Effector memory CD8-positive, alpha-beta T cell (primary cell): ENCODE data around the gene NFIX.

Experiments
- ATAC-seq: fragments of 150-1000 bp; cut with Tn5 transposase; replicated peaks from 2 replicates; pipeline ENCODE4 v1.10.0; 2021; ENCODE audit warnings: mild to moderate bottlenecking, moderate library complexity
- DNase-seq, 3 experiments: peaks; one replicate each; pipeline ENCODE4 v3.0.0; 2021
- H3K27ac Mint-ChIP-seq, 2 donors: one replicate each; pipeline ENCODE4 v1.8.0; 2022; ENCODE audit warnings: mild to moderate bottlenecking in 2 of 2, mixed read lengths in 2 of 2, moderate library complexity in 2 of 2
- H3K27me3 Mint-ChIP-seq, 2 donors: one replicate each; pipeline ENCODE4 v1.8.0; 2022; ENCODE audit warnings: mixed read lengths in 2 of 2
- H3K36me3 Mint-ChIP-seq: one replicate; pipeline ENCODE4 v1.8.0; 2022; ENCODE audit warnings: mild to moderate bottlenecking, moderate library complexity, mixed read lengths; ENCODE audit not compliant: insufficient read depth
- H3K4me1 Mint-ChIP-seq, 2 donors: one replicate each; pipeline ENCODE4 v1.8.0; 2022; ENCODE audit warnings: low read depth in 2 of 2, mixed read lengths in 2 of 2
- H3K4me3 Mint-ChIP-seq, 2 donors: one replicate each; pipeline ENCODE4 v1.8.0; 2022; ENCODE audit warnings: mild to moderate bottlenecking in 2 of 2, mixed read lengths in 2 of 2, moderate library complexity in 2 of 2
- H3K9me3 Mint-ChIP-seq, 2 donors: one replicate each; pipeline ENCODE4 v1.8.0; 2022; ENCODE audit warnings: mixed read lengths in 2 of 2

Gene NFIX

DNA sequence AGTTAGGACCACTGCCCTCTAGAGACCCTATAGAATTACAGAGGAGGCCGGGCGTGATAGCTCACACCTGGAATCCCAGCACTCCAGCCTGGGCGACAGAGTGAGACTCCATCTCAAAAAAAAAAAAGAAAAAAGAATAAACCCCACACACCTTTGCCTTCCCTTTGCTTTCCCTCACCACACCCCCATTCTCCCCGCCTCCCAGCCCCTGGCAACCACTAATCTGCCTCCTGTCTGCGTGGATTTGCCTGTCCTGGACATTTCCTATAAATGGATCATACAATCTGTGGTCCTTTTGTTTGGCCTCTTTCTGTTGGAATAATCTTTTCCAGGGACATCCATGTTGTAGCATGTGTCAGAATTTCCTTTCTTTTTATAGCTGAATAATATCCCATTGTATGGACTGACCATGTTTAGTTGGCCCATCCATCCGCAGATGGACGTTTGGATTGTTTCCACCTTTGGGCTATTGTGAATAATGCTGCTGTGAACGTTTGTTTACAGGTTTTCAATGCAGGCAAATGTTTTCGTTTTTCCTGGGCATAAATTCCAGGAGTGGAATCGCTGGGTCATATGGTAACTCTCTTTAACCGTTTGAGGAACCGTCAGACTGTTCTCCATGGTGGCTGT, 138.1 kb downstream of the NFIX start:
- no peaks in the 10 kb centered on the region for H3K9me3 Mint-ChIP-seq
- H3K4me1 Mint-ChIP-seq = peaks cover 25 to 35% of the 10 kb centered on the region in 2 donors
- ATAC-seq = no peak
- no peak for DNase-seq
- H3K27ac Mint-ChIP-seq = peak overlapping the region; percentile 77 to 87
- H3K4me3 Mint-ChIP-seq = peak overlapping the region in 1 of 2 donors; percentile 72
- H3K27me3 Mint-ChIP-seq = no peaks in the 10 kb centered on the region
- H3K36me3 Mint-ChIP-seq = peaks cover 21% of the 10 kb centered on the region

DNA sequence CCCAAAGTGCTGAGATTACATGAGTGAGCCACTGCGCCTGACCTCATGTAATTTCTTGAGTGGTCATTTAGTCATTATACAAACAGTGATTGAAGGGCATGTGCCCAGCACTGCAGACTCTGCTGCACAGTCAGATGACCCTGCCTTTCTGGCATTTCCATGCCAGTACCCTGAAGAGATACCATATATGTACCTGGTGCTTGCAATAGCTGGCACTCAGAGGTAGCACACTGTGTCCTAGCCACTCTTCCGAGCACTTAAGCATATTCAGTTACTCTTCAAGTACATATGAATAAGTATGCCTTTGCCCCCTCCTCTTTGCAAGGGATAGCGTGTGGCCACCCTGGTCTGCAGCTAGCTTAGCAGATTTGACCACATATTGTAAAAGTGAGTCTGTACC, 139.4 kb downstream of the NFIX start:
- H3K9me3 Mint-ChIP-seq = no peaks in the 10 kb centered on the region
- ATAC-seq (no peak), DNase-seq (no peak)
- H3K27me3 Mint-ChIP-seq = no peaks in the 10 kb centered on the region
- peaks cover 20 to 28% of the 10 kb centered on the region in 2 donors for H3K4me1 Mint-ChIP-seq
- H3K36me3 Mint-ChIP-seq = peaks cover 20% of the 10 kb centered on the region
- H3K27ac Mint-ChIP-seq = no peak overlapping the region
- no peak overlapping the region for H3K4me3 Mint-ChIP-seq

DNA sequence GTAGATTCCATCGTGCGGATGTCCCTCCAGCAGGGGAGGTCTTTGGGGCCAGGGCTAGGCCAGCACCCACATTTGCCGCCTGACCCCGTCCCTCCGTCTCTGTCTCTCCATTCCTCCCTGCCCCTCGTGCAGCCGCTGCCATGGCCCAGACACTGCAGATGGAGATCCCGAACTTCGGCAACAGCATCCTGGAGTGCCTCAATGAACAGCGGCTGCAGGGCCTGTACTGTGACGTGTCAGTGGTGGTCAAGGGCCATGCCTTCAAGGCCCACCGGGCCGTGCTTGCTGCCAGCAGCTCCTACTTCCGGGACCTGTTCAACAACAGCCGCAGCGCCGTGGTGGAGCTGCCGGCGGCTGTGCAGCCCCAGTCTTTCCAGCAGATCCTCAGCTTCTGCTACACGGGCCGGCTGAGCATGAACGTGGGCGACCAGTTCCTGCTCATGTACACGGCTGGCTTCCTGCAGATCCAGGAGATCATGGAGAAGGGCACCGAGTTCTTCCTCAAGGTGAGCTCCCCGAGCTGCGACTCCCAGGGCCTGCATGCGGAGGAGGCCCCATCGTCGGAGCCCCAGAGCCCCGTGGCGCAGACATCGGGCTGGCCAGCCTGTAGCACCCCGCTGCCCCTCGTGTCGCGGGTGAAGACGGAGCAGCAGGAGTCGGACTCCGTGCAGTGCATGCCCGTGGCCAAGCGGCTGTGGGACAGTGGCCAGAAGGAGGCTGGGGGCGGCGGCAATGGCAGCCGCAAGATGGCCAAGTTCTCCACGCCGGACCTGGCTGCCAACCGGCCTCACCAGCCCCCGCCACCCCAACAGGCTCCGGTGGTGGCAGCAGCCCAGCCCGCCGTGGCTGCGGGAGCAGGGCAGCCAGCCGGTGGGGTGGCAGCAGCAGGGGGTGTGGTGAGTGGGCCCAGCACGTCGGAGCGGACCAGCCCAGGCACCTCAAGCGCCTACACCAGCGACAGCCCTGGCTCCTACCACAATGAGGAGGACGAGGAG, 140.1 kb downstream of the NFIX start:
- H3K4me1 Mint-ChIP-seq = peaks cover 20 to 28% of the 10 kb centered on the region in 2 donors

DNA sequence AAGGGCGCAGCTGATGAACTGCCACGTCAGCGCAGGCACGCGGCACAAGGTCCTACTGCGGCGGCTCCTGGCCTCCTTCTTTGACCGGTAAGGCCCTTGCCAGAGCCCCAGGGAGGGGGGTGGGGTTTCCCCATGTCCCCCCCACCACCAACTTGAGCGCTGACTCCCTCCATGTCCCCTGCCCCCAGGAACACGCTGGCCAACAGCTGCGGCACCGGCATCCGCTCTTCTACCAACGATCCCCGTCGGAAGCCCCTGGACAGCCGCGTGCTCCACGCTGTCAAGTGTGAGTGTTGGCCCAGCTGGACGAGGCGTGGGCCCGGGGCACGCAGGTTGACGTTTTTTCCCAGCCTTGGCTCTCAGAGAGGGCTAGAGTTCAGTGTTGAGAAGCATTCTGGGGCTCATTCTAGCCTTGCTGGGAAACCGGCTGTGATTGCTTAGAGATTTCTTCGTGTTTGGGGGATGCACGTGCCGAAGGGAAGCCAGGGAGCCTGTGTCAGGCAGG, 142.1 kb downstream of the NFIX start:
- Mint-ChIP-seq H3K36me3 (peaks cover 20% of the 10 kb centered on the region), H3K4me1 (peaks cover 12 to 17% of the 10 kb centered on the region in 2 donors), H3K27ac (no peak overlapping the region), H3K4me3 (no peak overlapping the region), H3K27me3 (no peaks in the 10 kb centered on the region), H3K9me3 (no peaks in the 10 kb centered on the region)
- ATAC-seq = no peak
- no peak for DNase-seq

More for the DNA sequence above, 140.1 kb downstream of the NFIX start:
- ATAC-seq = no peak
- H3K27me3 Mint-ChIP-seq = no peaks in the 10 kb centered on the region
- no peaks in the 10 kb centered on the region for H3K9me3 Mint-ChIP-seq
- no peak overlapping the region for H3K4me3 Mint-ChIP-seq
- H3K36me3 Mint-ChIP-seq = peaks cover 20% of the 10 kb centered on the region
- DNase-seq = no peak
- no peak overlapping the region for H3K27ac Mint-ChIP-seq

DNA sequence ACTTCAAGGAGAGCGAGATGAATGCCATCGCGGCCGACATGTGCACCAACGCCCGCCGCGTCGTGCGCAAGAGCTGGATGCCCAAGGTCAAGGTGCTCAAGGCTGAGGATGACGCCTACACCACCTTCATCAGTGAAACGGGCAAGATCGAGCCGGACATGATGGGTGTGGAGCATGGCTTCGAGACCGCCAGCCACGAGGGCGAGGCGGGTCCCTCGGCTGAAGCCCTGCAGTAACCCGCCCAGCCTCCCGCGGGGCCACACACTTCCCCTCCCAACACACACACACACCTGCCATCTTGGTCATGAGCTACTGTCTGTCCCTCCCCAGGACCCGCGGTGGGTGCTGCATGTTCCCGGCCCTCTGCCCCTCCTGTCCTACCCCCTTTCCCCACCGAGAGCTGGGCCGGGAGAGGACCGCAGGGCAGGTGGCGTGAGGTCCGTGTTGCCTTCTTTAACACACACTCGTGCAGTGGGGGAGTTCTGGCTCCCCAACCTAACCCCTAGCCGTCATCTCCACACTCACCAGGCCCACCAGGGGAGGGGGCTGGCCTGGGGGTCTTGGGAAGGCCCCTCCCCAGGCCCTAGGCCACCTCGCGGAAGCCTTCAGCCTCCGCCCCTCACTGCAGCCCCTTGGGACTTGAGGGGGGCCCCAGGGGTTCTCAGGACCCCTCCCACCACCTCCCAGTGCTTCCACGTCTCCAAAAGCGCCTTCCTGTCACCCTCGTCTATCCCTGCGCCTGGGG, 143.1 kb downstream of the NFIX start:
- Mint-ChIP-seq H3K27me3 (no peaks in the 10 kb centered on the region), H3K4me1 (peaks cover 2 to 7% of the 10 kb centered on the region in 2 donors), H3K27ac (no peak overlapping the region), H3K4me3 (no peak overlapping the region), H3K9me3 (no peaks in the 10 kb centered on the region), H3K36me3 (peaks cover 20% of the 10 kb centered on the region)
- DNase-seq (no peak), ATAC-seq (no peak)

DNA sequence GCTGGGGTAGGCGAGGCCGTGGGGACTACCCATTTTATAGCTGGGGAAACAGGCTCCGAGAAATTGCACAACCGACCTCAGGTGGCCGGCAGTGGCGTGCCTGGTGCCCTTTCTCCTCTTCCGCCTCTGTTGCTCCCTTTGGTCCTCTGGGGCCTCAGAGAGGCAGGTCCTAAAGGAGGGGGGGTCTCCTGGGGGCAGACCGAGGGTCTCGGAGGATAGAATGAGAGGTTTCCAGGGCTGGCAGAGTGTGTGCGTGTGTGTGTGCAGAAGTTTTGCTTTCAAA, 143.6 kb downstream of the NFIX start:
- H3K27ac Mint-ChIP-seq = no peak overlapping the region

DNA sequence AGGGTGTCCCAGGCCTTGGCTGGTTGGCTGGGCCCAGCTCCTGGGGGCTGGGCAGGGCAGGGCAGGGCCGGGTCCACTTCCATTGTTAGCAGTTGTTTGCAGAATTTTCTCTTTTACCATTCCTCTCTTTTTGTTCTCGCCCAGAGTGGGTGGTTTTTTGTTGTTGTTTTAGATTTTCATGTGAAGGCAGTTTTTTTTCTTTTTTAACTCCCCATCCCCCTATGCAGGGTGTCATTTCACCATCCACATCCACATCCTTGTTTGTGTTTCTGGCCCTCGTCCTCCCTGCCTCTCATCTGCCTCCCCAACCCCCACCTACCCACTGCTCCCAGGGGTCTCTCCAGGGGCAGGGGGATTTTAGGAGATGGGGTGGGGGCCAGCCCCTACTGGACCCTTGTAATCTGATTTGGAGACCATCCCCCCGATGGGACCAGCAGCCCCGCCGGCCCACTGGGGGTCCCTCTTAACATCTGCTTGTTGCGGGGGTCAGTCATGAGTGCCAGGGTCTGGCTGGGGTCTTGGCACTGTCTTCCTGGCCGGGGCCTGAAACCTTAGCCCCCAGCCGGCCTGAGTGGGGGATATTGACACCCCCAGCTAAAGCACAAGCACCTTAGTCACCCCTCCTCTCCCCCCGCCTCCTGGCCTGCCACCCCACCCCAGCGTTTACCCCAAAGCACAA, 144.5 kb downstream of the NFIX start:
- DNase-seq (no peak), ATAC-seq (no peak)
- Mint-ChIP-seq H3K4me1 (no peaks in the 10 kb centered on the region), H3K27me3 (no peaks in the 10 kb centered on the region), H3K36me3 (peaks cover 17% of the 10 kb centered on the region), H3K4me3 (no peak overlapping the region), H3K27ac (peak overlapping the region in 1 of 2 donors; percentile 41), H3K9me3 (no peaks in the 10 kb centered on the region)

More for the DNA sequence above, 143.6 kb downstream of the NFIX start:
- peaks cover 20% of the 10 kb centered on the region for H3K36me3 Mint-ChIP-seq
- no peaks in the 10 kb centered on the region for H3K27me3 Mint-ChIP-seq
- no peak overlapping the region for H3K4me3 Mint-ChIP-seq
- no peak for ATAC-seq
- H3K9me3 Mint-ChIP-seq = no peaks in the 10 kb centered on the region
- no peak for DNase-seq
- H3K4me1 Mint-ChIP-seq = peaks cover 0 to 5% of the 10 kb centered on the region in 2 donors

DNA sequence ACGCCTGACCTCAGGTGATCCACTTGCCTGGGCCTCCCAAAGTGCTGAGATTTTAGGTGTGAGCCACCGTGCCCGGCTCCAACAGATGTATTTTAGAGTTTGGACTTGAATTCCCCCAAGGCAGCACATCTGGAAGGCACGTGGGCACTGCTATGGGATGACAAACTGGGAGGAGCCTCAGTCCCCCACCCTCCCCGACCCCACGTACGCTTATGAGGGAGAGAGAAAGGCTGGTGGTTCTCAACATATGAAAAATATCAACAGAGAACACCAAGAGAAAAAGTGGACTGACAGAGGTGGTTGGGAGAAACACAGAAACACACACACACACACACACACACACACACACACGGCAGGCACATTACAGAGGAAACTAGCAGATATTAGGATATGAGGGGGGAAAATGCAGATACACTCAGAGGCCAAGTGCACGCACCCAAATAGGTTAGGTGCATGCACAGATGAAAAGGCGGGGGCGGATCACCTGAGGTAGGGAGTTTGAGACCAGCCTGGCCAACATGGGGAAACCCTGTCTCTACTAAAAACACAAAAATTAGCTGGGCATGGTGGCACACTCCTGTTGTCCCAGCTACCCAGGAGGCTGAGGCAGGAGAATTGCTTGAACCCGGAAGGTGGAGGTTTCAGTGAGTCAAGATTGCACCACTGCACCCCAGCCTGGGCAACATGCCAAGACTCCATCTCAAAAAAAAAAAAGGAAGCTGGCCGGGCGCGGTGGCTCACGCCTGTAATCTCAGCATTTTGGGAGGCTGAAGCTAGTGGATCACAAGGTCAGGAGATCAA, 151.7 kb downstream of the NFIX start:
- ATAC-seq = no peak
- H3K4me3 Mint-ChIP-seq = no peak overlapping the region
- H3K9me3 Mint-ChIP-seq = no peaks in the 10 kb centered on the region
- DNase-seq = no peak
- no peaks in the 10 kb centered on the region for H3K27me3 Mint-ChIP-seq
- H3K36me3 Mint-ChIP-seq = peaks cover 30% of the 10 kb centered on the region
- peaks cover 22 to 32% of the 10 kb centered on the region in 2 donors for H3K4me1 Mint-ChIP-seq
- H3K27ac Mint-ChIP-seq = peak overlapping the region in 1 of 2 donors; percentile 85
